Bronchial epithelial cell (primary cell): Measurements from ENCODE around the gene TLE3. TPM values are rescaled to one million over a fixed set of nuclear protein-coding genes. Genes with fewer than 3 reads are reported as not detected.

Experiments
- DNase-seq: peaks from one replicate; pipeline ENCODE4 v3.0.0-alpha.2; 2010; ENCODE audit warnings: low read depth
- FAIRE-seq: peaks from 2 replicates; lab custom pipeline; 2011; peaks lifted over from hg19 to GRCh38; lab: Jason Lieb, UNC
- H3K27me3 ChIP-seq: 2 replicates; pipeline ENCODE4 v1.5.1; 2011; ENCODE audit warnings: low read length; ENCODE audit not compliant: control insufficient read depth, insufficient read depth
- H3K36me3 ChIP-seq: 2 replicates; pipeline ENCODE4 v1.5.1; 2011; ENCODE audit warnings: low read length; ENCODE audit not compliant: control insufficient read depth, insufficient read depth
- H3K4me3 ChIP-seq: 2 replicates; pipeline ENCODE4 v1.5.1; 2011; ENCODE audit warnings: mild to moderate bottlenecking, low read depth, low read length, control low read depth
- total RNA-seq: library from RNA; depleted of rRNA; stranded (reverse); fragments of >200 nt; gene quantifications from 2 replicates; pipeline ENCODE4 v1.2.1, GENCODE V29; 2014
- TF ChIP-seq, protein P1 (sequence below): IDR thresholded peaks from 2 replicates; pipeline ENCODE4 v1.5.1; 2011; ENCODE audit warnings: mild to moderate bottlenecking, moderate library complexity, low read length, control low read depth, inconsistent platforms; ENCODE audit not compliant: insufficient read depth, severe bottlenecking

The TLE3 gene
- total RNA-seq, 1 donor from 2014 or later = 19.2 TPM

DNA sequence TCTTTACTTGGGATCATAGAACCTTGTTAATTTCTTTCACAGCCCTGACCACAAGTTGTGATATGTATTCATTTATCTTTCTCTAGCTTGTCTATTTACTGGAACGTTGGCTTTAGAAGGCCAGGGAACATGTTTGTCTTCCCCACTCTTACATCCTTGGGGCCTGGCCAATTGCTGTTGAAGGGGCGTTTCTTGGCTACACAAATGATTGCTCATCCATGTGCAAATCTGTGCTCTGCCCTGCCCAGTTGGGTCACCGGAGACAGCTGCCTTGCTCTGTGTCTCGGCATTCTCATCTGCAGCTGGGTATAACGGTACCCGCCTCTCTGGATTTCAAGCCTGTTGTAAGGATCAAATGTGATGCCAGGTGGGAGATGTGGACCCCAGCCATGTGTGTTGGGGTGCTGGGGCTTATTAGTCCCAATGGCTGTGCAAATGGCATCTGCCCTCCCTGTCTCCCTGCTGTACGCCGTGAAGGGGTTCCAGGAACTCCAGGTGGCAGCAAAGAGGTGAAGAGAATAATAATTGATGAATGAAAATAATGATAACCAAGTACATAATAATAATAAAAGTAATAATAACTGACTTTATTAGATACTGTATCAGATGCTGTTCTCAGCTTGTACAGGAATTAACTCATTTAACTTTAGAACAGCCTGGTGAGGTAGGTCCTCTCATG lies 24.0 kb upstream of the TLE3 start:
- Histone ChIP-seq H3K36me3 (no peaks in the 10 kb centered on the region), H3K4me3 (no peak overlapping the region), H3K27me3 (peaks cover 19% of the 10 kb centered on the region)
- TF ChIP-seq, protein P1, sequence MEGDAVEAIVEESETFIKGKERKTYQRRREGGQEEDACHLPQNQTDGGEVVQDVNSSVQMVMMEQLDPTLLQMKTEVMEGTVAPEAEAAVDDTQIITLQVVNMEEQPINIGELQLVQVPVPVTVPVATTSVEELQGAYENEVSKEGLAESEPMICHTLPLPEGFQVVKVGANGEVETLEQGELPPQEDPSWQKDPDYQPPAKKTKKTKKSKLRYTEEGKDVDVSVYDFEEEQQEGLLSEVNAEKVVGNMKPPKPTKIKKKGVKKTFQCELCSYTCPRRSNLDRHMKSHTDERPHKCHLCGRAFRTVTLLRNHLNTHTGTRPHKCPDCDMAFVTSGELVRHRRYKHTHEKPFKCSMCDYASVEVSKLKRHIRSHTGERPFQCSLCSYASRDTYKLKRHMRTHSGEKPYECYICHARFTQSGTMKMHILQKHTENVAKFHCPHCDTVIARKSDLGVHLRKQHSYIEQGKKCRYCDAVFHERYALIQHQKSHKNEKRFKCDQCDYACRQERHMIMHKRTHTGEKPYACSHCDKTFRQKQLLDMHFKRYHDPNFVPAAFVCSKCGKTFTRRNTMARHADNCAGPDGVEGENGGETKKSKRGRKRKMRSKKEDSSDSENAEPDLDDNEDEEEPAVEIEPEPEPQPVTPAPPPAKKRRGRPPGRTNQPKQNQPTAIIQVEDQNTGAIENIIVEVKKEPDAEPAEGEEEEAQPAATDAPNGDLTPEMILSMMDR = peak; percentile 11
- peak; percentile 72 for DNase-seq
- FAIRE-seq = peak; percentile 60

DNA sequence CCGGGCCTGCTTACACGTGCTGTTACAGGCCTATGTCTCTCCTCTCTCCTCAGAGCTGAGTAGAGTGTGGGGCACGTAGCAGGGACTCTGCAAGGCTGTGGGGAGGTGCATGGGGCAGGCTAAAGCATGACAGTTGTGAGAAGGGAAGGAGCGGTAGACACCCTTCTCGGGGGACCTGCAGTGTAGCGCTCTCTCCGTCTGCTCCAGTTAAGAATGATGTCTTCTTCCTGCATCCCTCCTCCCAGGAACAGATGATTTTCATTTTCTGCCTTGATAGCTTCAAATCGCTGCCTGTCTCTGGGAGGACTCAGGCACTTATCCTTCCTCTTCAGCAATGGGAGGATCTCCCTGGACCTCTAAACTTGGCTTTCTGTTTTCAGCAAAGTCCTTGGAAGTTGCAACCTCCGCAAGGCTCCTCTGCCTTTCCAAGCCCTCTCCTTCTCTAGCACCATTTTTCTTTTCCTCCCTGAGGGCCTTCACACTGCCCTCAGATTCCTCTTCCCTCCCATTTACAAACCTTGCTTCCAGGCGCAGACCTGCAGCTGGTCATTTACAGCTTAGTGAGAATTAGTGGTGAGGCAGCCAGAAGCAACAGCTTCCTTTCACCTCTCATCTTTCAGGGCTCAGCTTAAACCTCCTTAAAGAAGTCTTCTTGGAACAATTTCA lies 23.4 kb upstream of the TLE3 start:
- no peak for FAIRE-seq

DNA sequence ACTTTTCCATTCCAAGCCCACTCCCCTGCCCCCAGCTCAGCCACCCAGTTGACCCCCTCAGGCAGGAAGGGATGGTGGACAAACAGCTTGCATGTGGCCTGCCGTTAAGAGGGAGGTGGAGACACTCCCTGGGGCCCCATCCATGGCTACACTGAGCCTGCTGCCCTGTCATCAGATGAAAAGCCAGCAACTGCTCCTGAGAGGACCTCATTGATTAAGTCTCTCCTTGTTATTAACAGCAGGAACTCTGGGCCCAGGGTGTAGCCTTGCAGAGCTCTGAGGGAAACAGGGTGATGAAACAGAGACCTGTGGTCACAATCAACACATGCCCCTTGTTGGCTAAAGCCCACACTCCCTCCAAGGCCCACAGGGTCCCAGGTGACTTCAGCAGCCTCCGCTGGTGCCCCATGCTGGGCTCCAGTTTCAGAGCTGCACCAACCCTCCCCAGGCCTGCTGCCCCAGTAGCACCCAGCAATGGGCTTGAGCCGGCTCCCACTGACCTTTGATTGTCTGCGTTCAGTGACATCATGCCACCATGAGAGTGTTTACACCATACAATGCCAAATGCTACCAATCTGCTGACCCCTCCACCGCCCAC lies 22.3 kb upstream of the TLE3 start:
- no peaks in the 10 kb centered on the region for H3K36me3 ChIP-seq
- no peak overlapping the region for H3K4me3 ChIP-seq
- peaks cover 12% of the 10 kb centered on the region for H3K27me3 ChIP-seq
- DNase-seq (no peak), FAIRE-seq (no peak)
- TF ChIP-seq, protein P1 = no peak

More for the DNA sequence above, 23.4 kb upstream of the TLE3 start:
- peaks cover 18% of the 10 kb centered on the region for H3K27me3 ChIP-seq
- no peak for DNase-seq
- no peaks in the 10 kb centered on the region for H3K36me3 ChIP-seq
- TF ChIP-seq, protein P1 = no peak
- no peak overlapping the region for H3K4me3 ChIP-seq

DNA sequence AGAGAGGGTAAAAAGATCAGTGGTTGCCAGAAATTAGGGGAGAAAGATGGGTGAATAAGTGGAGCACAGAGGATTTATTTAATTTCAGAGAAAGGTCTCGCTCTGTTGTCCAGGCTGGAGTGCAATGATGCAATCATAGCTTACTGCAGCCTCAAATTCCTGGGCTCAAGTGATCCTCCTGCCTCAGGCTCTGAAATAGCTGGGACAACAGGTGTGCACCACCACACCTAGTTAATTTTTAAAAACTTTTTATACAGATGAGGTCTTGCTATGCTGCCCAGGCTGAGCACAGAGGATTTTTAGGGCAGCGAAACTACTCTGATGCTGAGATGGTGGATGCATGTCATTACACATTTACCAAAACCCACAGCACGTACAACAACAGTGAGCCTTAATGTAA lies 20.9 kb upstream of the TLE3 start:
- Histone ChIP-seq H3K27me3 (peaks cover 13% of the 10 kb centered on the region), H3K36me3 (no peaks in the 10 kb centered on the region), H3K4me3 (no peak overlapping the region)
- FAIRE-seq (no peak), DNase-seq (no peak)
- TF ChIP-seq, protein P1 = no peak

DNA sequence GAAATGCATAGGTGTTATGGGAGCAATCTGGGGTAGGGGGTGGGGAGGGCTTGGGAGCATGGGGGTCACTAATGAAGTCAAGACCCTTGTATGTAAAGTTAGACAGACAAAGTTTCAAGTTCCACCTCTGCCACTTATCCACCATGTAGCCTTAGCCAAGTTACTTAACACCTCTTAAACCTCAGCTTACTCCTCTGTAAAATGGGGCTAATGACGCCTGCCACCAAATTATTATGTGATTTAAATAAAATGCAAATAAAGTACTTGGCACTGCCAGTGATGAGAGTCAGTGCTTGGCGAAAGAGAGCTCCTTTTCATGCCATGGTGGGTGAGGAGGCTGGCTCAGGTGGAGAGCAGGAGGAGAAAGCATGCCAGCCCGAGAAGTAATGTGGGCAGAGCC lies 18.6 kb upstream of the TLE3 start:
- no peak for FAIRE-seq

More for the DNA sequence above, 18.6 kb upstream of the TLE3 start:
- Histone ChIP-seq H3K36me3 (no peaks in the 10 kb centered on the region), H3K4me3 (no peak overlapping the region), H3K27me3 (peaks cover 10% of the 10 kb centered on the region)
- no peak for DNase-seq
- TF ChIP-seq, protein P1 = no peak
